T47D (cell line): Measurements from ENCODE around the gene BTG4.

Source experiments
- DNase-seq, 2 experiments: peaks; one replicate each; pipeline versions ENCODE4 v3.0.0 to v3.0.0-alpha.2; 2011 to 2012; ENCODE audit warnings: low read depth in 1 of 2, low spot score in 1 of 2
- JUND ChIP-seq: IDR thresholded peaks from 2 replicates; pipeline ENCODE4 v1.6.1; 2012; ENCODE audit warnings: low read depth
- in situ Hi-C: cut with HindIII; loops from 2 replicates; pipeline ENCODE4 v1.10.0; 2016; ENCODE audit warnings: low sequenced_read_pairs, low pct_unique_long_range_greater_than_20kb

The BTG4 gene

DNA sequence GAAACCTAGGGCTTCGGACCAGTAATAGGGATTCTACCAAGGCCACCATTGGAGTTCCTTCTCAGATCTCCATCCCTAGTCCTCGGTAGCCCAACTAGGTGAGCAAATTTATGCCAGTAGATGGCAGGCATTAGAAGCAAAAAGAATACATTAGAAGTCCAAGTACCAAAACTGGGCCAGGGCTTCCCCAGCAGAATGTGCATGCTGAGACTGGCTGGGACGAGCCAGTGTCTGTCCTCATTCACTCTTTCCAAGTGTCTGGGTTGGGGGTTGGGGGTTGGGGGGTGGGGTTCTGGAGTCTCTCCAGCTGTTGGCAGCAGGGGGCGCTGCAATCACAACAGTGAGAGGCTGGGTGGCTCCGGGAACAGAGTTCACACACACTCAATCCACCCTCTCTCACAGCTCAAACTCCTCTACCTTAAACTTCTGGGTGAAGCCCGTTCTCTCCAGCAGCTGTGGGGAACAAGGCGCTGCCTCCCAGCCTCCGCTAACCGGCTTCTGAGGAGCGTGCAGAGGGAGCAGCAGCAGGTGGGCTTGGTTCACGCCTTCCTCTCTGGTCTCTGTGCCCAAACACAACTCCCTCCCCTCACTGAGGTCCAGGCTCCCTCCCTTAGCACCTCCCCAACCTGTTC, 57.5 kb downstream of the BTG4 start:
- DNase-seq: peak; percentile 36 to 70
- TF ChIP-seq JUND: no peak
- in situ Hi-C loops: no loop called here

DNA sequence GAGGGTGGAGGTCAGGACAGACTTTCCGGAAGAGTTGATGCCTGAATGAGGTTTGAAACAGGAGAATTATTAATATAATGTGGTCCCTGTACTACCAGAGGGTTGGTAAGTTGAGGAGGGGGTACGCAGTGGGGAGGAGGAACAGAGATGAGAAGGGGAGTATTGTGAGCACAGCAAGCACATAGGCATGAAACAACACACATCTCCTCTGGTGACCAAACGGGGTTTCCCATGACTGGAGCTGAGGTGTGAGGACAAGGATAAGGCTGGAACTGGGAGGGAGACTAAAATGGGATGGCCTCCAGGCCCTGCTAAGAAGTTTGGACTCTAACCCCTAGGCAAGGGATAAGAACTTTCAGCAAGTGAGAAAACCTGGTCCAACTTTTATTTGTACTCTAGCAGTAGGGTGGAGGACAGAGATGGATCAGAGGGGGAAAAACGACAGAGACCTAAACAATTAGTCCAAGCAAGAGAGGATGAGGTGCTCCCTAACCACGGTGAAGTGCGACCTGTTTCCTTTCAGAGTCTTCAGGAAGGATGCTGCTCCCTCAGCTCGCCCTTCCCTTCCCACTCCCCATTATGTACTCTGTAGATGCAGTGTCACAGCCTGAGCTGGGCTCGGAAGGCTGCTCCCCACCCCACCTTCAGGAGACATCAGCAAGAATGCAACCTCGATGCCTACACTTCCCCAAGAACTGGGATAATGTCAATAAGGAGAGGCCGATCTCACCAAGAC, 59.2 kb downstream of the BTG4 start:
- in situ Hi-C loops: no loop called here

DNA sequence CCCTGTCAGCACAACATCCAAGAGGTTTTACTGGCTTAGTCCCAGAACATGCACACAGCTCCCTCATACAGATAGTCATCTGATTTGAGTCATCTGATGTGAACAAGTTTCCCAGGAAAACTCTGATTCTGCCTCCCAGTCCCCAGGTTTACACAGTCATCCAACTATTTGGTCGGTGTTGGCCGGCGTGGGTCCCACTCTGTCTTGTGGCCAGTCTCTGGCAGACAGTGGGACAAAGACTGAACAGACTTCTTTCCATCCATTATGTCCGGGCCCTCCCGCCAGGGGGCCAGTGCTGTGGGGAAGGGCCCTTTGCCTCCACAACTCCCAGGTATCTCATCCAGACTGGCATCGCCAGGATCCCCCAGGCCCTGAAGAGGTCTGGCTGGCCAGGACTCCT, 60.0 kb downstream of the BTG4 start:
- DNase-seq: no peak
- in situ Hi-C loops: no loop called here
- no peak for TF ChIP-seq JUND

More for the DNA sequence above, 59.2 kb downstream of the BTG4 start:
- no peak for TF ChIP-seq JUND
- DNase-seq: no peak

DNA sequence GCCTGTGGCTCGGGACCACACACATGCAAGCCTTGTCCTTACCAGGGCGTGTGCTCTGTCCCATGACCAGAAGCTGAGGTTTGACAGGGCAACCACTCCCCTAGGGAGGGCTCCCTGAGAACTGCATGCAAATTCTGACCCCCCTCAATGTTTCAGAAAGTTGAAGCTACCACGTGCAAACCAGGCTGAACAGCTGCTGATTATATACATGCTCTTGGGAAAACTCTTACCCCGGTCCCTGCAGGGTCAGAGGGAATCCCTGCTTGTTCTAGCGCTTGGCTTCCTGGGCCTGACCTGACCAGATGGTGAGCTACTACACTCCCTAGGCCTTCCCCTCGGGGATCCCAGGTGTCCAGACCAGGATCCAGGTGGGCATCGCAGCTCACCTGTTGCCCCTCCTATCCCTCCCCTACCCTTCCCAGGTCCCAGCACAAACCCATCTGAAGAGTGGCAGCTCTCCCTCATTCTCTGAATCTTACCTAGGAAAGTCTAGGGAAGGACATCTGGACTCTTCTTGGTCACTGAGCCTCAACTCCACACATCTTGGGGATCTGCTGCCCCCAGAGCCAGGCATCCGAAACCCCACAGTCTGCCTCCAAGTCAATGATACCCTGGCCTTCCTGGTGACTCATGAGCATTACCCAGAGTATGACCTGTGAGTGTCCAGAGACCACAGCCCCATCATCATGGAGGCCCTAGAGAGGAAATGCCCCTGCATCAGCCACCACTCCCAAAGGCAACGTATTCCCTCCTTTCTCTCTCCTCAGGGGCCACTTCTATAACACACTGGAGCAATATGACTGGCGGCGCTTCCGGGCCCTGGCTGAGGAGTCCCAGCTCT, 61.5 kb downstream of the BTG4 start:
- TF ChIP-seq JUND: no peak
- in situ Hi-C loops: no loop called here
- no peak for DNase-seq

DNA sequence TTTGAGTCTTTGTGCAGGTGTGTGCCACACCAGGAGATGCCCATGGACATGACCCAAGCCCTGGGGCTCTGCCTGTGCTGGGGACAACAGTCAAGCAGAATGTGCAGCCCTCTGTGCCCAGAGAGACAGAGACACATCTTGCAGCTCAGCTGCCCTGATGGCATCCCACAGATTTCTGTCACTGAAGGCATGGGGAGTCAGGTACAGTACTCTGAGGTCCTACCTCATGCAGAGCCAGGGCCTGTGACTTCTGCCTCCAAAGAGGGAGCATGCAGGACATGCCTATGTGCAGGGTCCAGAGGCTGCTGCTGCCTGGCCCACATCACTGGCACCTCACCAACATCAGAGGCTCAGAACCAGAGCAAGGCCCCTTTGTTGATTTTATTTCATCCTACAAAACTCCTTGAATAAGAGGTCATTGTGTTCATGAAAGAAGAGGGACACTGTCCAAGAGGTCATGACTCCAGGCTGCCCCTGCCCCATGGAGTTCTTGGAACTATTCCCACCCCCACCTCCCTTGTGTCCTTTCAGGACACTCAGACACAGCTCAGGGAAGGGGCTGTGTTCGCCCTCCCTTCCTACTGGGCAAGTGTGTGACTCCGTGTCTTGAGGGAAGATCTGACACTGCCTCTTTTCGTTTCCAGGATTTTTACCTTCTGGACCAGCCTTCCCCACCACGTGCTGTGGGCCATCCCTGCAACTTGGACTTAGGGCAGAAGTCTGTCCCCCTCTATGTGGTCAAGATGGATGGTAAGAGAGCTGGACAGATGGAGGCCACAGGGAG, 62.3 kb downstream of the BTG4 start:
- no peak for DNase-seq
- no peak for TF ChIP-seq JUND
- in situ Hi-C loops: loop anchor here (25.0 kb wide), 2 partner anchors 163 to 988 kb away; partner anchors contain the start of gene POU2AF3

DNA sequence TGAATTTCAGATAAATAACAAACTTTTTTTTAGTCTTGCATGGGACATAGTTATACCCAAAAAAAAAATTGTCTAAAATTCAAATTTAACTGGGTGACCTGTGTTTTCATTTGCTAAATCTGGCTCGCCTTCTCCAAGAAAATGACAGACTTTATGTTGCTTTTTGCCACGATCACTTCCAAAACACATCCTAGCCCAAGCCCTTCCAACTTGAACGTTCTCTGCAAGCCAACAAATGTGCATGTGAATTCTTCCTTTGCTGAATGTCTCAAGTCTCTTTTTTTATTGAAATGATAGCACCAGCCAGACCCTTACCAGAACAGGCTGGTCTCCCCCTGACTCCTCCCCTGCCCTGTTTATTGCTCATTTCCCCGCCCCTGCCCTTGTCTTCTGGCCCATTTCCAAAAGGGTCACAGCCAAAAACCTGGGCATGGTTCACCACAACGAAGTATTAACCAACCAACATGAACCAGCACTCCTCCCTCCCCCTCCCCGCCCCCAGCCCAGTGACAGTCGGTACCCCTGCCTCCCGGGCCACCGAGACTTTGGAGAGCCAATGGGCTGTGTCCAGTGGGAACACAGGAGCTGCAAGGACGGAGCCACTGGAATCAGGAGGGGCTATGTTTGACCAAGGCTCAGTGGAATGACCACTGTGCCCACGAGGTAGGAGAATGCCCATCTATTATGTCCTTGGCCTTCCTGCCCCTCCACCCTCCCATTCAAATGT, 63.2 kb downstream of the BTG4 start:
- TF ChIP-seq JUND: no peak
- in situ Hi-C loops: loop anchor here (25.0 kb wide), 2 partner anchors 162 to 987 kb away; partner anchors contain the start of gene POU2AF3
- DNase-seq: no peak

DNA sequence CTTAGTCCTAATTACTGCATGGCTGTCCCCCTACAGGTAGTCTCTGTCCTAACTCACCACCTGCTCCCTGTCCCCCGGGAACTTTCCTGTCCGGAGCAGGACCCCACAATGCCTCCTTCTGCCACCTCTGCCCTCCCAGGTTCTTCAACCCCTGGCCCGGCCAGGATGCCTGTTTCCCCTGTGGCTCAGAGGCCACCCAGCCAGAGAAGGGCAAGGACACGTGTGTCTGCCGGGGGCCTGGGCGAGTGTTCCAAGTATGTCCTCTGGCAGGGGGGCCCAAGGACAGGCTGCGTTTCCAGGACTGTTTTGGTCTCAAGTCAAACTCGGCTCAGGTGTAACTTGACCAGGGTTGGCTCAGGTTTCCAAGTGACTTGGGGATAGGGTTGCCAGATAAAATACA, 63.8 kb downstream of the BTG4 start:
- in situ Hi-C loops: loop anchor here (25.0 kb wide), 2 partner anchors 161 to 986 kb away; partner anchors contain the start of gene POU2AF3
- no peak for DNase-seq
- TF ChIP-seq JUND: no peak

DNA sequence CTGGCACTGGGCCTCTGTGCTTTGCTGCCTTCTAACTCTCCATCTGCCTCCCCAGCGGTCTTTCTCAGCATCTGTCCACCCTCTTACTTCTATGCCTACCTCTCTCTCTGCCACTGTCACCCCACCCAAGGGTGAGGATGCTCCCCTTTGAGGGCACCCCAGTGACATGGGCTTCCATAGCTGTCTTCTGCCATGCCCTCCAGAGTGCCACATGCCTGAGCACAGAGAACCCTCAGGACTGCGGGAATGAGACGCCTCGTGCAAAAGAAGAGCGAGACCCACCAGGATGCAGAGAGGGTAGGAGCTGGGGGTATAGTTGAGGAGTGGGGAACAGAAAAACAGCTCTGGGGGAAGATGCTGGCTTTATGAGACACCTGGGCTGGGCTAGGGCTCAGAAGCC, 64.3 kb downstream of the BTG4 start:
- no peak for DNase-seq
- no peak for TF ChIP-seq JUND
- in situ Hi-C loops: loop anchor here (25.0 kb wide), 2 partner anchors 161 to 986 kb away; partner anchors contain the start of gene POU2AF3

DNA sequence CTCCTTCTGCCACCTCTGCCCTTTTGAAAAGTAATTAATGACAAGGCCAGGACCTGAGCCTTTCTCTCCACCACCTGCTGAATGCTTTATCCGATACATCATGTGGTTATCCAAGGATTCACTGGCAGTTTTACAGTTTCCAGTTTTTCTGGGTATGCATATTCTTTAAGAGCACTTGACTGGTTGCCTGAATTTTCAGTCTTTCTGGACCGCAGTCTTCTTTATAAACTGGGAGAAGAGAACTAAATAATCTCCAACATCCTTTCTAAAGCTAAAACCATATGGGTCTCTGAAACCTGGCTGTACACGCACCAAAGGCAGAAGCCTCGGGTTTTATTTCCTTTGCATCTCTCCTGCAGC, 65.1 kb downstream of the BTG4 start:
- TF ChIP-seq JUND: no peak
- in situ Hi-C loops: loop anchor here (25.0 kb wide), 2 partner anchors 160 to 985 kb away; partner anchors contain the start of gene POU2AF3
- DNase-seq: no peak

DNA sequence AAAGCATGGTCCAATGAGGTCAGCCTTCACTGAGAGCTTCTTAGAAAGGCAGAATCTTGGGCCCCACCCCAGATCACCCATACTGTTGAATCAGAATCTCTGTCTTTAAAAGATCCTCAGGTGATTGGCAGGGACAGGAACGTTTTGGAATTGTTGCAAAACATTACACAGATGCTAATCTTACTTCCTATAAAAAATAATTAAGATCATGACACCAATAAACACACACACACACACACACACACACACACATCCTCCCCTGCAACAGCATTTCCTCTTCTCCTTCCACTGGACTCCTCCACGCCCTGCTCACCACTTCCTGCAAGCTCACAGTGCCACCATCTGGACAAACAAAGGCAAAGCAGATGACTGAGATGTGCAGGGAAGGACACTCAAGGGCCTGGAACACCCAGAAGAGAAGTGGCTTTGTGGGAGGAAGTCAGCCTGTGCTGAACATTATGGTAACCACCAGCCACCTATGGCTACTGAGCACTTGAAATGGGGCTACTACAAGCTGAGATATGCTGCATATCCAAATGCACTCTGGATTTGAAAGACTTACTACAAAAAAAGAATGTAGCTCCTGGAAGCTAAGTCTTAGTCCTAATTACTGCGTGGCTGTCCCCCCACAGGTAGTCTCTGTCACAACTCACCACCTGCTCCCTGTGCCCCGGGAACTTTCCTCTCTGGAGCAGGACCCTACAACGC, 65.6 kb downstream of the BTG4 start:
- TF ChIP-seq JUND: no peak
- peak; percentile 92 to 95 for DNase-seq
- in situ Hi-C loops: loop anchor here (25.0 kb wide), 2 partner anchors 159 to 984 kb away; partner anchors contain the start of gene POU2AF3

DNA sequence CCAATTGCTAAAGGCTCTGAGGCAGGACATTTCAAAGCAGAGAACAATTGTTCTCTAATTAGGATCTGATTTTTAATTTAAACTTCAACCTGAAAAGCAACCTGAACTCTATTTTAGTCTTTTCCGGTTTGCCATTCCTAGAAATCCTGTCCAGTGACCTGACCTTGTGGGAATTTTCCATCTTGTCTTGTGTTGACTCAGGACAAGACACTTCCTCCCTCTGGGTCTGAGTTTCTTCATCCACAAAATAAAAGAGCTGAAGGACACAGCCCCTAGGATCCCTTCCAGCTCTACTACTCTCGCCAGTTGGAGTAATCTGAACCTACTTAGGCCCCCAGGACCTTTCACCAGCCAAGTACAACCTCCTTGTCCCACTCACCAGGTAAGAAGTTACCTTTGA, 66.6 kb downstream of the BTG4 start:
- DNase-seq: no peak
- in situ Hi-C loops: loop anchor here (25.0 kb wide), 2 partner anchors 158 to 983 kb away; partner anchors contain the start of gene POU2AF3
- no peak for TF ChIP-seq JUND
